GM11168 (cell line): ENCODE results near the gene FRMD1.

ENCODE experiments used
- in situ Hi-C: fragments of 300-500 bp; cut with MboI; formaldehyde crosslinking; loops from one replicate; pipeline ENCODE4 v1.12.0; 2022; ENCODE audit warnings: low sequenced_read_pairs; ENCODE audit not compliant: unreplicated experiment

FRMD1 gene

DNA sequence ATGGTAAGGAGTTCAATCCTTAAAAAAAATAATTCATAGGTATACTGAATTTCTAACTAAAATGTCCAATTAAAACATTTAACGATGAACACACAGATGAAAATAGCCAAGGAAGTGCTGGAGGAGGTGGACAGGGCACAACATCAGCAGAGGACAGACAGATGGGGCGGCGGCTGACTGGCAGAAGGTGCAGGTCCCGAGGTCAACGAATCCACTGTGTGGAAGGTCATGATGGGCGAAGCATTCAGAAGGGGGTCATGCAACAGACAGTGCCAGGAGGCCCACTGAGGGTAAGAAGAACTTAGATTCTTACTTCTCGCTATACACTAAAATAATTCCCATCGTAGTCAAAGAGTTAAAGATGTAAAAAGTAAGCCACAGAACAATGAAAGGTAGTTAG, 34.2 kb upstream of the FRMD1 start:
- in situ Hi-C loops, result no loop called here

DNA sequence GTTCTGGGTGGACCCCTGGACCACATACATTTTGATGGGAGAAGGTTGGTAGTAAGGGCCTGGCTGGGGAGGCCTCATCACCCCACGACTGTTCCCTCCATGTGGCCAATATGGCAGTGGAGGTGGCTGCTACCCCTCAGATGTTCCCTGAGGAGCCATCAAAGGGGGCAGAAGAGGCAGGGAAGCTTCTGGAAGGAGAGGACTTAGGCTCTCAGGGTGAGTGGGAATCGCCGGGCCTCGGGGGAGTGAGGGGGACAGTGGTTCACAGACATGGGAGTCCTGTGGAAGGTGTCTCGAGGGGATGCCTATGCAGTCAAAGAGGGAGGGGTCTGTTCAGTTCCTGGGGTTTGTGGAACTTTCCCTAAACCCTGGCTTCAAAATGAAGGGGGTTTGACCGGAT, 32.9 kb upstream of the FRMD1 start:
- in situ Hi-C loops, result no loop called here

DNA sequence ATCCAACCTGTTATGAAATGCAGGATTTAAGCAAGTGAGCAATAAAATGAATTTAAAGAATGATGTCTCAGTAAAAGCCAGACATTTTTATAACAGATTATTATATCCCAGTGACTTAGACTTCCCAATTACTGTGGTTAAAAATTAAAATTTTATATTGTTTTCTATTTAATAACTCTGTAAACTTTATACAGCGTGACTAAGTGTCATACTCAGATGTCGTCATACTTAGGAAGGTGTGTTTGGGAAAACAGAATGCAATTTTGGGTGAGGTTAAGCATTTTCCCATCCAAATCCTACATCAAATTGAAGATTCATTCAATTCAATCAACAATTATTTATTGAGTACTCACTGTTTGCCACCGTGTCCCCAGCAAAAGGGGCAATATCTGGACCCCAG, 31.4 kb upstream of the FRMD1 start:
- in situ Hi-C loops, result no loop called here

DNA sequence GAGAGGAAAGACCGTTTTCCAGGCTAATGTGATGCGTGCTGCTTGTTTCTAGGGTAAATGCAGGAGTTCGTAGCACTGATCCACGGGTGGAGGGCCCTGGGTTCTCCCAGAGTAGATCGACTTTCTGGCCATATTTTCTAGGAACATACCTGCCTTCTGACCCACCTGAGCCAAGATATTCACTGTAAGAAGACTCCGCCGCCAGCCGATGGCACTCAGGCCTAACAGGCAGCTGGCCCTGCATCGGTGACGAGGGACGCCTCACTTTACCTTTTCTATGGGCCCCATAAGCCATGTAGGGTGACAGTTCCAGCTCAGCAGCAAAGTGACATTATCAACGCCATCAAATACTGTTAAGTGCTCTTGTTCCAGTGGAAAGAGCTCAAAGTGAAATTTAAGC, 30.2 kb upstream of the FRMD1 start:
- in situ Hi-C loops, result no loop called here

DNA sequence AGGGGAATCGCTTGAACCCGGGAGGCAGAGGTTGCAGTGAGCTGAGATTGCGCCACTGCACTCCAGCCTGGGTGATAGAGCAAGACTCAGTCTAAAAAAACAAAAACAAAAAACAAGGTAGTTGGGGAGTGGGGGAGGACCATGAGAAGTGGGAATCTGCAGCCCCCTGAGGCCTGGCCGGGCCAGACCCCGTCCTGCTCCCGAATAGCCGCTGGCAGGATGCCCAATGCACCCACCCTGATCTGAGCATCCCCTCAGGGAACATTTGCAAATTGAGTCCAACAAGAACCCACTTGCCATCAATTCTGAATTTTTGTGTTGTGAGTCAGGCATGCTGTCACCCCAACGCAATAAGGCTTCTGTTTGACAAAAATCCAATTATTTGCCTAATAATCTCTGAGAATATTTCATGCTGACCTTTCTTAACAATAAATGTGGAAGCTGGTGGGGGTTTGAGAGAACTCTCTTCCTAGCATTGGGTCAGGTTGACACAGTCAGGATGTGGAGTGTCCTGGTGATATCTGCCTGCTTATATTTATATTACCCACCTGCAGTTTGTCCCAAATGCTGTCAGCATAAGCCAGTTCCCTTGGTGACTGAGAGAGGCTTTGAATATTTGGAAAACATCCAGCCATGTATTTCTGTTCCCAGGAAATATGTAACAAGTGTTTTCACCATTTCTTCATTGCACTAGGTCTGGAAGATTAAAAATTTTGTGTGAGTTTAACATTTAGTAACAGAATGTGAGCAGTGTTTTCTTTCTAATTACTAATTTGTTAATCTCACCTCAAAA, 28.4 kb upstream of the FRMD1 start:
- in situ Hi-C loops, result no loop called here

DNA sequence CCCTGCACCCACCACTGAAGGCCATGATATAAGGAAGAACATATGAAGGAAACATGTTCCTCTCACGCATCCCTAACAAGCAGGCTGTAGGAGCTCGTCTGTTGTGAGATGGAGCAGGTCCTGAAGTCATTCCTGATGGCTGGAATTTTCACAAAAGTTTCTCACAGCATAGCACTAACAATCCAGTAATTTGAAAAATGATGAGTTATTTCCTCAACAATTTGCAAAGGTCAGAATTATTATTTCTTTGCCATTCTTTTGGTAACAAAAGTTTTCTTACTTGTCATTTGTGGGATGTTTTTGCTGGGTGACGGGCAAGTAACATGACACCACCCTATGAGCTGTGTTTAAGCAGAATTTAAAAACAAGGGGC, 27.6 kb upstream of the FRMD1 start:
- in situ Hi-C loops, result no loop called here

DNA sequence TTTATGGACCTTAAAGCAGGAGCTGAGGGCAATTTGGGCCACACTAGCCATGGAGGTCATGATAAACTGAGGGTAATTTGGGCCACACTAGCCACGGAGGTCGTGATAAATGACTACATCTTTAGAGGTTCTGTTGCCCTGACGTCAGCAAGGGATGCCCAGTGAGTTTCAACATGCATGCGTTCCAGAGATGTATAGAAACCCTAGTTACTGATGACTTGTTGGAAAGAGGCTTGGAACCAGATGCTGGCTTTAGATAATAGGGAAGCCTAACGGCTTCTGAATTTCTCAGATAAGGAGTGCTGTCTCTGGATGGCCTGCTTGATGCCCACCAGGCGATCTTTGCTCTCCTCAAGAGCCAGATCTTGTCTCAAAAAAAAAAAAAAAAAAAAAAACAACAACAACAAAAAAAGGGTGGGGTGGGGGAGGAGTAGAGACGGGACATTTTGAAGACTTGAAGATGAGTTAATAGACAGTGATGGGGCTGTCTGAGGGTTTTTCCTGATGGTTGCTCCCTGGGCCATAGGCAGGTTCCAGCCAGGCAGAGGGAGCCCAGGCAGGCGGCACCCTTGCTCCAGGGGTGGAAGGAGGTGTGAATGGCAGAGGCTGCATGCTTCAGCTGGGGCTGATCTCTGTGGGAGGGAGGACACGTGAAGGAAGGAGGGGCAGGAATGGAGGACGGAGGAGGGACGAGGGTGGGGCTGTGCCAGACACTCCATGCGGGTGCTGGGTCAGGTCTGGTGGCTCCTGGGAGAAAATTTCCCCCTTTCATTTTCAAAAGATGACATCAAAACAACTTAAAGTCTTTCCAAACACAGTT, 27.0 kb upstream of the FRMD1 start:
- in situ Hi-C loops, result no loop called here

DNA sequence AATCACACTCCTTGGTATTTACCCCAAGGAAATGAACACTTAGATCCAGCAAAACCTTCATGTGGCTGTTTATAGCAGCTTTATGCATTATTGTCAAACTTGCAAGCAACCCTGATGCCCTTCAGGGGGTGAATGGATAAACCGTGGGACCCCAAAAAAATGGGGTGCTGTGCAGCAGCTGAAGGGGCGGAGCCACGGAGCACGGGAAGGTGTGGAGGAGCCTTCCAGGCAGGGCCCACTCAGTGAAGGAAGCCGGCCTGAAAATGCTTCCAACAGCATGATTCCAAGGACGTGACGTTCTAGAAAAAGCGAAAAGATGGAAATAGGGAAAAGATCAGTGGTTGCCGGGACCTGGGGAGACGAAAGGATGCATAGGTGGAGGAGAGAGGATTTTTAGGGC, 25.6 kb upstream of the FRMD1 start:
- in situ Hi-C loops, result no loop called here

DNA sequence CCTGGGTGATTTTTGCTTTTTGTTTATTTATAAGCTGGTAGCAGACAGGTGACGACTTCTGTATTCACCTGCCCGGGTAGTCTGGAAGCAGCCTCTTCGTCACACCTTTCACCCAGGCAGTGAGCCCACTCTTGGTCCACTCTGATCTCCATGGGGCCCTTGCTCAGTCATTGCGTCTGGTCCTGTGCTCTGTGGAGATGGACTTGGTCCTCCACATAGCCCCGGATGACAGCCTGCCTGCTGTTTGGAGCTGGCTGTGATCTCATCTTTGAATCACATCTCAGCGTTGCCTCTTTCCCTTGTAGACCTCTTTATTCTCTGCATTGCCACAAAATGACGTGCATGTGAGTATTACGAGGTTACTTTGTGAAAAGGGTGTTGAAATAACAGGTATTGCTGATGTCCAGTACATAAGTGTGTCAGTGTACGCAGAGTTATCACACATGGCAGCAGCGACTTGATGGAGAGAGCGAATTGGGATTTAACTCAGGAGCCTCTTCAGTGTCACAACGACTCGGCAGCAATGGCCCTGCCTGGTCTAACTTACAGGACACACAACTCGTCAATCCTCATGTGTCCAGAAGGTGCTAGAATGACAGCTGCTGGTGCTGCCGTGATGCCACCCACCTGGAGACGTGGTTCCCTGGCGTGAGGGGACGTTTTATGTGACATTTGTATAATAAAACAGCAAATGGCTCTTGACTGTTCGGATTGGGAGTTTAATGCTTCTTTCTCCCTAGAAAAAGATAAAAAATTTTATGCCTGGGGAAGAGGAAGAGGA, 24.2 kb upstream of the FRMD1 start:
- in situ Hi-C loops, result no loop called here

DNA sequence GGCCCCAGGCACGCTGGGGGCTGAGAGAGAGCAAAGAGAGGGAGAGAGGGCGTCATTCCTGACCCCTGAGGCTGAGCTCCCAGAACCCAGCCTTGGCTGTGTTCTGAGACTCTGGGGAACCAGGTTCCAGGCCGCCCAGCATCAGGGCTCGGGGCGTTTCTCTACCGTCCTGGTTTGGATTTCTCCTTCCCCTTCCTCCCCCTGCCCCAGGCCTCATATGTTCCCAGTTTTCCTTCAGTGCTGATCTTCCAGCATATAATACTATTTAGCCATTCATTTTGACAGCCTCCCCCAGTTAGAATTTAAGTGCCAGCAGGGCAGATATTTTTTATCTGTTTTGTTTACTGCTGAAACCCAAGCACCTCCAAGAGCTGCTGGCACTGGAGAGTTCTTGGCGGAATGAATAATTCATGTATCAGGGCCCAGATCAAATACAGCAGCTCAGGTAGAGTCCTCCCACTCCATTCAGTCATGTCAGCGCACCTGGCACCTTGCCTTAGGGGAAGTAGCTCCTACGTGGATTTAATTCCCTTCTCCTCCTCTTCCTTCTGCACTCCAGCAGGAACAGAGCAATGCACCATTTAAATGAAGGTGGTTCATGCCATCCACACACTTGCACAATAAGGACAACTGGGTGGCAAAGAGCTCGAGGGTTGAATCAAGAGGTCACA, 23.4 kb upstream of the FRMD1 start:
- in situ Hi-C loops, result no loop called here

DNA sequence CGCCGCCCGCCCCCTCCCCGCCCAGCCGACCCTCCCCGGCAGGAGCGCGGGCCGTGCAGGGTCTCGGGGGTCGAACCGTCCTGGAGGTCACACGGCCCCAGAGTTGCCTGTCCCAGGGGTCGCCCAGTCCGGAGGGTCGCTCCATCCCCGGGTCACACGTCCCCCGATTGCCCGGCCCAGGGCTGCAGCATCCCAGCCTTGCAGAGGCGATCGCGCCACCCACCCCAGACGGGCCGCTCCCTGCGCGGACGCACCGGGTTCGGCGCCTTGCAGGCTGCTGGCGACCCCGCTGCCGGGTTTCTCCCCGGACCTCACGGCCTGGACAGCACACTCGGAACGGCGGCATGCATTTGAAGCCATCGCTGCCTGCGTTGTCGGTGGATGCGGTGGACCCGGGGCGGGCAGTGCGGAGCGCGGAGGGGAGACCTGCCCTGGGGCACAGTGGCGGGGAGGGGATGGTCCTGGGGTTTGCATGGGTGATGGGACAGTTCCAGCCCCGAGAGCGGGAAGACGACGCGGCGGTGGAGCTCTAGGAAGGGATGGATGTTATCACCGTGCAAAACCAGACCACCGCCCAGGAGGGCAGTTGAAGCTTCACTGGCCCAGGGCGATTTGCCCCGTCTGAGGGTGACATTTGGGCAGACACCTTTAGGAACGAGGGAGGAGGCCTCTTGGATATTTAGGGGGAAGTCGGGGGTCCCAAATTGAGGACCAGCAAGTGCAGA, 22.7 kb upstream of the FRMD1 start:
- in situ Hi-C loops, result no loop called here

DNA sequence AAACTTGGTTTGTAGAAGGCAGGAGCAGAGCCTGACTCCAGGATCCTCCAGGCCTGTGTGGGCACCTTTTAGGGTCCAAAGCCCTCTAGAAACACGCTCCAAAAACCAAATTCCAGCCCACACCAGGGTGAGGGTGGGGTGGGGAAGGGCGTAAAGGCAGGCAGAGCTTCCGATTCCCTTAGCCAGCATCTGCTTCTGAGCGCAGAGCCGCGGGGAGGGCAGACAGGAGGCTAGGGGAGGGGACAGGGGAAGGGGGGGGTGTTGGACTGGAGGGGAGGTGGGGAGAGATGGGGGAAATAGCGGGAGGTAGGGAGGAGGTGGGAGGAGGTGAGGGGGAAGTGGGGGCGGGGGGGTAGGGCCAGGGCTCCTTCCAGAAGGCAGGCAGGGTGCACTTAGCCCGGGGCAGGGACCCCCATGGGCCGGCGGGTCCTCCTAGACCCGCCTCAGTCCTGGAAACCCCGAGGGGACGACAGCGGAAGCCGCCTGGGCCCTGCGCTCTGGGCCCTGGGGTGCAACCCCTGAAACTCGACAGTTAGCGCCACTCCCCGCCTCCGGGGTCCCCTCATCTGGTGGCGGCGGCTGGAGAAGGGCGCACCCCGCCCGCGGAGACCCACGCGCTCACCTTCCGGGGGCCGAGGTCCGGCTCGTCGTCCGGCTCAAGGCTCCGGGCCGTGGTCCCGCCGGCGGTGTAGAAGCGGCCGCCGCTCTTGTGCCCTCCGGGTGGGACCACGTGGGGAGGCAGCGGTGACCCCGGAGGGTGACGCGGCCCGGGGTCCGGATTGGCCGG, 22.0 kb upstream of the FRMD1 start:
- in situ Hi-C loops, result no loop called here

DNA sequence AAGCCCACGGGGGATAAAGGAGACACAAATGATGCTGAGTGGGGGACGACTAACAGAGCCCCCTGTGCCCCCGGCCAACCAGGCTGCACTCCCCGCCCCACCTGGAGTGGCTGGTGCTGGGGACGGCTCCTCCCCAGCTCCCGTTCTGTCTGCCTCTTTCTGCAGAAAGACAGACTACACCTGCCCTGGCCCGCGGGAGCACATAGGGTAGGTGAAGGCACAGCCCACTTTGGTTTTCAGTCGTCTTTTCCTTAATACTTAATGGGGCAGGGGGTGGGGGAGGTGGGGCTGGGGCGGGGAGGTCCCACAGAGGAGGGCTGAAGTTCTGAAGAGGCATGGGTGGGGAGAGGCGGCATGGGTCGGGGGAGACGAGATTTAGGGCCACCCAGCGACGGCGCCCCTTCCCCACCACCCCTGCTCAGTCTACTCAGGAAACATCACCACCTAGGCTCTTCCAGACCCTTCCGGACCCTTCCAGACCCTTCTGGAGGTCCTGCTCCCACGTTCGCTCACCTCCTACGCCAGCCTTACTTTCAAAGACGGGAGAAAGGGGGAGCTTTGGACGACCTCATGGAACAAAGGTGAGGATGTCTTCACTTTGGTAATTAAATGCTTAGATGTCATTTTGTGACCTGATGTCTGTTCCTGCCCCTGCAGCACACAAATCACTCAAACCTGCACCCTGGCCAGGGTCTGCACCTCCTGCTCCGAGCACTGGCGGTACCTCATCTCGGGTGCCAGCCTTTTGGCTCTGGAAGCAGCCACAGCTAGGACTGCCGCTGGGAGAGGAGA, 21.2 kb upstream of the FRMD1 start:
- in situ Hi-C loops, result no loop called here

DNA sequence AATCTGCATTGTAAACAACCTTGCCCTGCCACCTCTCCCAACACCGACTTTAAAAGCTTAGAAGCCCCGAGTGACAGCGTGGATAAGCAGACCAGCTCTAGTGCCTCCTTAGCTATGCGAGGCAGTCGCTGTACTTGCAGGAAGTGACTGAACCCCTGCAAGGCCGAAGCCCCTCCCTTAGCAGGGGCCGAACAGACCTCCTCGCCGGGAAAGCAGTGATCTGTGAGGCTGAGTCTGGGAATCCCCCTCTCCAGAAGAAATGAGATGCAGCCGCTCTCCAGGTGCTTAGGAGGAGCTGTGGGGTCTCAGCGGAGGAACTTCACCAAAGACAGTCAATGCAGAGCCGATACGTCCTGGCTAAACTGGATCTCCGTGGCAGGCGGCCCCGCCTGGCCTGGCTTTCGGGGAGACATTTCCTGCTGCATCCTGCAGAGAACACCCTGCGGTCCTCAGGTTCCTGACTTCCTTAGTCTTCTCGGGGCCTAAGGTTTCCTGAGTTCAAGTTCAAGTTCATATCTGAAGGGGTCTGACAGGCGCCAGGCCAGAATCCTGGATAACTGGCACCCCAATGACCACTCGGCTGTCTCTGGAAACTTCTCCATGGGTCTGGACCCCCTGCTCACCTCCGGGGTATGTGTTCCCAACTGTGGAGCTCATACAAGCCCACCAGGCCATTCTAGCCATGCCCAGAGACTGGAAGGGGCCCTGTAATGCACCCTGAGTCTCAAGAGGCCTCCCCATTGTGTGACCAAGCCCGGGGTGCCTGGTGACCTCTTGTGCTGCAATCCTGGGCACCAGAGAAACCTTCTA, 20.4 kb upstream of the FRMD1 start:
- in situ Hi-C loops, result no loop called here

DNA sequence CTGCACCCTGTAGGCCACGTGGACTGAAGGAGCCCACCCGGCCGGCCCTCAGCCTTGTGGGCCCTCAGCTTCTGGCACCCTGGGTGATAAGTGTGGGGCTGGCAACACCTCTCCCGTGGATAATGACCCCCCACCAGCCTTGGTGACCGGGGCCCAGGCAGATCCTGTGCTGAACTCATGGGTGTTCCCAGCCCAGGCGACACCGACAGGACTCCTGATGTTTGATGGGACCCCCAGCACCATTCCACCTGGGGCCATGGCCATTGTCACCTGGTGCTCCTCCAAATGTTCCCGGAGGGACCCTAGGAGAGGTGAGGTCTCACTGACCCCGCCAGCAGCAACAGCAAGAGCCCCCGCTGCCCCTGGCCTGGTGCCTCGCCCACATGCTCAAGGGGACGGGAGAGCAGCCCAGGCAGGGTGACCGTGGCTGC, 19.4 kb upstream of the FRMD1 start:
- in situ Hi-C loops, result no loop called here

DNA sequence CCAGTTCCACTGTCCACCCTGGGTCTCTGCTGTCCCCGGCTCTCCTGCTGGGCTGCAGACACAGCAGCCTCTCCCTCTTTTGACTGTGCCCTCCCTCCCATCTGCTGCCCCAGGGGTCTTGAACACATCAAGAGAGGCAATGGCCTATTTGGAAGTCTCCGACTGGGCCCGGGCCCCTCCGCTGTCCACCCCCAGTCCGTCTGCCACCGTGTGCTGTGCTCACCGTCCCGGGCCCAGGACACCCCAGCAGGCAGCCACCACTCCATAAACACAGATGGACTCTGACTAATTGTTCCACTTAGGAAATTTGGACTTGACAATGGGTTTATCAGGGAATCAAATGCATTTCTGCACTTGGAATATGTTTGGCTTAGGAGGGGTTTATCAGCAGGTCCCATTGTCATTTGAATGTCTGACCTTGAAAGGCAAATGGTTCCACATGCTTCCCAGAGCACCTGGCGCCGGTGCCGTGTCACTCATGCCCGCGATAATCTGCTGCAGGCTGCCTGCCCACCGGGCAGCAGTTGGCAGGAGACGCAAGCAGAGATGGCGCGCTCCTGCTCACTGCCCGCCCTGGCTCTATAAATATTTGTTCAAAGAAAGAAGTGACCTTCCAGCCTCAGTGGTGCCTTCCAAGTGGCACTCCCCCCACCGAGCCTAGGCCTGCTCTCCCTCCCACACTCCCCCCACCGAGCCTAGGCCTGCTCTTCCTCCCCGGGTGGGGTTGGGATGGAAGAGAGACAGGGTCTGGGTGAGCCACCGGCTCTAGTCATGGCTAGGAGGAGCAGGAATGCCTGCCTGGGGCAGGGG, 18.8 kb upstream of the FRMD1 start:
- in situ Hi-C loops, result no loop called here

DNA sequence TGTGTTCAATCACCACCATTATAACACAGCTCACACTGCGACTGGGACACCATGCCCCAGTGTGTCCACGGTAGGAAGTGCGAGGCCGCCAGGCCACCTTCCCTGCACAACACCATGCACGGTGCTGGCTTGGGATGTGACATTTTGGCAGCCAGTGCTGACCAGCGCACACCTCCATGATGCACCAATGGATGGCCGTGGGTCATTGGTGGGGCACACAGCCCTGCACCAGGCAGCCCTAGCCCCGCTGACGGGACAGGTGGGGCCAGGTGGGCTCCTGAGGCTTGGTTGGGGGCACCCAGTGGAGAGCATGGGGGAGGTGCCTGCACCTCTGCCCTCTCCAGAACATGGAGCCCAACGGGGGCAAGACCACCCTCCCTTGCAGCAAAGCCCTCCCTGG, 18.2 kb upstream of the FRMD1 start:
- in situ Hi-C loops, result no loop called here
